Caco-2 (cell line): Measurements from ENCODE around the gene PDCD1. TPM values are rescaled to one million over a fixed set of nuclear protein-coding genes. Genes with fewer than 3 reads are reported as not detected.

Source experiments
- BruUV-seq: library from RNA; stranded (reverse); fragments of 400-500 nt; replicated peaks from 2 replicates; lab custom pipeline; 2021; lab: Mats Ljungman, UMichigan
- CTCF ChIA-PET: fragments of 300-600 bp; sonication (Branson Sonifier 250); formaldehyde crosslinking; loops from one replicate; lab custom pipeline; 2022; ENCODE audit warnings: antibody characterized with exemption; lab: Charles Lee
- POLR2A ChIA-PET: fragments of 300-600 bp; sonication (Branson Sonifier 250); formaldehyde crosslinking; loops from one replicate; lab custom pipeline; 2022; ENCODE audit warnings: antibody characterized with exemption; lab: Charles Lee
- DNase-seq, 2 experiments: peaks; one replicate each; pipeline versions ENCODE4 v3.0.0 to v3.0.0-alpha.2; 2020 to 2022
- H3K27me3 ChIP-seq: replicated peaks from 2 replicates; pipeline ENCODE4 v1.6.0; 2011; ENCODE audit warnings: low read length; ENCODE audit not compliant: control insufficient read depth, insufficient read depth
- H3K36me3 ChIP-seq: 2 replicates; pipeline ENCODE4 v1.5.1; 2011; ENCODE audit warnings: low read length; ENCODE audit not compliant: control insufficient read depth, insufficient read depth
- H3K4me1 ChIP-seq: fragments of 250-450 bp; sonication (Bioruptor Pico); 2 replicates; pipeline ENCODE4 v1.5.1; 2020; ENCODE audit warnings: mild to moderate bottlenecking
- H3K4me3 ChIP-seq: 2 replicates; pipeline ENCODE4 v1.5.1; 2011; ENCODE audit warnings: low read depth, mild to moderate bottlenecking, control low read depth, low read length
- H3K9me3 ChIP-seq: fragments of 250-450 bp; sonication (Bioruptor Pico); 2 replicates; pipeline ENCODE4 v1.5.1; 2020; ENCODE audit warnings: mild to moderate bottlenecking, moderate library complexity
- H3K27ac Mint-ChIP-seq: one replicate; pipeline ENCODE4 v1.8.0; 2022; ENCODE audit warnings: mixed read lengths; ENCODE audit not compliant: unreplicated experiment
- H3K27me3 Mint-ChIP-seq: one replicate; pipeline ENCODE4 v1.8.0; 2022; ENCODE audit warnings: mixed read lengths; ENCODE audit not compliant: insufficient read depth, unreplicated experiment
- H3K36me3 Mint-ChIP-seq: one replicate; pipeline ENCODE4 v1.8.0; 2022; ENCODE audit warnings: mild to moderate bottlenecking, mixed read lengths; ENCODE audit not compliant: insufficient read depth, unreplicated experiment
- H3K4me1 Mint-ChIP-seq: one replicate; pipeline ENCODE4 v1.8.0; 2022; ENCODE audit warnings: low read depth, mixed read lengths; ENCODE audit not compliant: unreplicated experiment
- H3K4me3 Mint-ChIP-seq: one replicate; pipeline ENCODE4 v1.8.0; 2022; ENCODE audit warnings: mild to moderate bottlenecking, moderate library complexity, mixed read lengths; ENCODE audit not compliant: unreplicated experiment
- H3K9me3 Mint-ChIP-seq: one replicate; pipeline ENCODE4 v1.8.0; 2022; ENCODE audit warnings: mixed read lengths; ENCODE audit not compliant: unreplicated experiment
- intact Hi-C: fragments of 100-400 bp; cut with micrococcal nuclease; formaldehyde crosslinking; loops from one replicate; pipeline ENCODE4 v1.10.0; 2022; ENCODE audit not compliant: unreplicated experiment
- total RNA-seq: library from RNA; stranded (reverse); gene quantifications from 2 replicates; pipeline ENCODE4 v1.2.3, GENCODE V29; 2022
- TF ChIP-seq, protein P1 (sequence below), 2 experiments: fragments of 200-600 bp in 1 of 2; IDR thresholded peaks; 1 replicate in 1 of 2; 2 replicates in 1 of 2; pipeline versions ENCODE4 v1.5.1 to v1.8.0; 2011 to 2022; ENCODE audit warnings: antibody characterized with exemption in 1 of 2, control low read depth in 1 of 2, inconsistent platforms in 1 of 2, low read depth in 1 of 2, low read length in 1 of 2, mild to moderate bottlenecking in 1 of 2, moderate library complexity in 1 of 2; ENCODE audit not compliant: insufficient read depth in 1 of 2, severe bottlenecking in 1 of 2, unreplicated experiment in 1 of 2

PDCD1 gene
- total RNA-seq, 1 experiment from 2014 or later, result not detected

DNA sequence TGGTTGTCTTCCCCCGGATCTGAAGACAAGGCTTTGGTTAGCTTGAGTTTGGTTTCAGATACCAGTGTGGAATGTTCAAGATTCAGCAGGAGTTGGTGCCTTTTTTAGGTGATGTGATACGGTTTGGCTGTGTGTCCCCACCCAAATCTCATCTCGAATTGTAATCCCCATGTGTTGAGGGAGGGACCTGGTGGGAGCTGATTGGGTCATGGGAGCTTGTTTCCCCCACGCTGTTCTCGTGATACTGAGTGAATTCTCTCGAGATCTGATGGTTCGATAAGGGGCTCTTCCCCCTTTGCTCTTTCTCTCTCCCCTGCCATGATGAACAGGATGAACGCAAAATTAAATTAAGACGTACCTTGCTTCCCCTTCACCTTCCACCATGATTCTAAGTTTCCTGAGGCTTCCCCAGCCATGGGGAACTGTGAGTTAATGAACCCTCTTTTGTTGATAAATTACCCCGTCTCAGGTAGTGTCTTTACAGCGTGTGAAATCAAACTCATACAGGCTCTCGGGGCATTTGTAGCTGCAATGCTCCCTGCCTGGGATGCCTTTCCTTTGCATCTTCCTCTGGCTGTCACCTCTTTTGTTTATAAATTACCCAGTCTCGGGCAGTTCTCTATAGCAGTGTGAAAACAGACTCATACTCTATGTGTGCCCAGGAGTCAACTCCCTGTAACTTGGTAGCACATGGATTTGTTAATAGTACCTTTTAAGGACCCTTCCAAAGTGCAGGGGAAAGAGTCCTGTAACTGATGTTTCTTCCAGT lies 21.3 kb downstream of the PDCD1 start:
- H3K4me1 Mint-ChIP-seq, result no peaks in the 10 kb centered on the region
- DNase-seq, result no peak
- H3K27me3 Mint-ChIP-seq, result no peaks in the 10 kb centered on the region
- H3K4me3 Mint-ChIP-seq, result no peak overlapping the region
- Histone ChIP-seq H3K27me3 (no peaks in the 10 kb centered on the region), H3K36me3 (no peaks in the 10 kb centered on the region), H3K9me3 (no peaks in the 10 kb centered on the region; the same call in 1 of the 2 replicates), H3K4me3 (no peak overlapping the region), H3K4me1 (no peaks in the 10 kb centered on the region)
- BruUV-seq, result no TSS peak
- no peaks in the 10 kb centered on the region for H3K9me3 Mint-ChIP-seq
- TF ChIP-seq, protein P1, sequence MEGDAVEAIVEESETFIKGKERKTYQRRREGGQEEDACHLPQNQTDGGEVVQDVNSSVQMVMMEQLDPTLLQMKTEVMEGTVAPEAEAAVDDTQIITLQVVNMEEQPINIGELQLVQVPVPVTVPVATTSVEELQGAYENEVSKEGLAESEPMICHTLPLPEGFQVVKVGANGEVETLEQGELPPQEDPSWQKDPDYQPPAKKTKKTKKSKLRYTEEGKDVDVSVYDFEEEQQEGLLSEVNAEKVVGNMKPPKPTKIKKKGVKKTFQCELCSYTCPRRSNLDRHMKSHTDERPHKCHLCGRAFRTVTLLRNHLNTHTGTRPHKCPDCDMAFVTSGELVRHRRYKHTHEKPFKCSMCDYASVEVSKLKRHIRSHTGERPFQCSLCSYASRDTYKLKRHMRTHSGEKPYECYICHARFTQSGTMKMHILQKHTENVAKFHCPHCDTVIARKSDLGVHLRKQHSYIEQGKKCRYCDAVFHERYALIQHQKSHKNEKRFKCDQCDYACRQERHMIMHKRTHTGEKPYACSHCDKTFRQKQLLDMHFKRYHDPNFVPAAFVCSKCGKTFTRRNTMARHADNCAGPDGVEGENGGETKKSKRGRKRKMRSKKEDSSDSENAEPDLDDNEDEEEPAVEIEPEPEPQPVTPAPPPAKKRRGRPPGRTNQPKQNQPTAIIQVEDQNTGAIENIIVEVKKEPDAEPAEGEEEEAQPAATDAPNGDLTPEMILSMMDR (IDR thresholded peaks at IDR 0.05; ENCODE audit: insufficient read depth in 1 of 2, low read depth in 1 of 2, low read length in 1 of 2, severe bottlenecking in 1 of 2, unreplicated experiment in 1 of 2), result no peak
- no peaks in the 10 kb centered on the region for H3K36me3 Mint-ChIP-seq
- CTCF ChIA-PET, result interaction anchor here (0.6 kb wide), 1 partner anchor 13 kb away, joined by 3 read pairs; no protein-coding TSS in a partner anchor
- intact Hi-C loops, result no loop called here
- POLR2A ChIA-PET, result no interaction called here
- H3K27ac Mint-ChIP-seq, result no peak overlapping the region

DNA sequence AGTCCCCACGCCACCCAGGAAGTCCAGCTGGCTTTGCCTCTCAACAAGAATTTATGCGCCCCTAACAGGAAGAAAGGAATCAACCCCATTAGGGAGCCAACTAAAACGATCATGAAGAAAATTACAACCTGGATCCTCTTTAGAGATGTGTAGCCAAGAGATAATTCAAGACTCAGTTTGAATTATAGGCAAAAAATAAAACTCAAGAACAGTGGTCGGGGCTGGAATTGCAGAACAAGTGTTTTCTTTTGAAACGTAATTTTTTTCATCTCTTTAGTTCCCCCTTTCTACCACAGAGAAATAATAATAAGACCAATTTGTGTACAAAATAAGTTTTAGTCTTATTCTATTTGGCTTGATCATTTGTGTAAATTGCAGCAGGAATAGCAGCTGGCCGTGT lies 22.4 kb downstream of the PDCD1 start:
- TF ChIP-seq, protein P1 (IDR thresholded peaks at IDR 0.05; ENCODE audit: insufficient read depth in 1 of 2, low read depth in 1 of 2, low read length in 1 of 2, severe bottlenecking in 1 of 2, unreplicated experiment in 1 of 2), result no peak
- no peak for DNase-seq
- Mint-ChIP-seq H3K36me3 (no peaks in the 10 kb centered on the region), H3K27me3 (no peaks in the 10 kb centered on the region), H3K27ac (no peak overlapping the region), H3K4me1 (no peaks in the 10 kb centered on the region), H3K4me3 (no peak overlapping the region), H3K9me3 (no peaks in the 10 kb centered on the region)
- CTCF ChIA-PET, result no interaction called here
- Histone ChIP-seq H3K9me3 (no peaks in the 10 kb centered on the region; the same call in 1 of the 2 replicates), H3K36me3 (no peaks in the 10 kb centered on the region), H3K4me1 (no peaks in the 10 kb centered on the region), H3K4me3 (no peak overlapping the region), H3K27me3 (no peaks in the 10 kb centered on the region)
- no TSS peak for BruUV-seq
- POLR2A ChIA-PET, result no interaction called here
- intact Hi-C loops, result no loop called here

DNA sequence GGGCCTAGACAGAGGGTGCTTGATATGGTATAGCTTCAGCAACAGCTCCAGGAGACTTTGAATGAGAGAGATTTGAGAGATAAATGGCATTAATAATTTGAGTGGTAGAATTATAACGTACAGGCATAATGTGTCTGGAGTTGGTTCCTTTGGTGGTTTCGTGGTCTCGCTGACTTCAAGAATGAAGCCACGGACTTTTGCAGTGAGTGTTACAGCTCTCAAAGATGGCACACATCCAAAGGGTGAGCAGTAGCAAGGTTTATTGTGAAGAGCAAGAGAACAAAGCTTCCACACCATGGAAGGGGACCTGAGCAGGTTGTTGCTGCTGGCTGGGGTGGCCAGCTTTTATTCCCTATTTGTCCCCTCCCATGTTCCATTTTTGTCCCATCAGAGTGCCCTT lies 23.1 kb downstream of the PDCD1 start:
- Mint-ChIP-seq H3K27ac (no peak overlapping the region), H3K36me3 (no peaks in the 10 kb centered on the region), H3K27me3 (no peaks in the 10 kb centered on the region), H3K9me3 (no peaks in the 10 kb centered on the region), H3K4me1 (no peaks in the 10 kb centered on the region), H3K4me3 (no peak overlapping the region)
- Histone ChIP-seq H3K9me3 (no peaks in the 10 kb centered on the region; the same call in 1 of the 2 replicates), H3K4me3 (no peak overlapping the region), H3K27me3 (no peaks in the 10 kb centered on the region), H3K4me1 (no peaks in the 10 kb centered on the region), H3K36me3 (no peaks in the 10 kb centered on the region)
- CTCF ChIA-PET, result no interaction called here
- intact Hi-C loops, result no loop called here
- DNase-seq, result no peak
- no TSS peak for BruUV-seq
- POLR2A ChIA-PET, result no interaction called here
- TF ChIP-seq, protein P1 (IDR thresholded peaks at IDR 0.05; ENCODE audit: insufficient read depth in 1 of 2, low read depth in 1 of 2, low read length in 1 of 2, severe bottlenecking in 1 of 2, unreplicated experiment in 1 of 2), result no peak
